Measurements from ENCODE around the gene LRBA.
"Not testable (repeated sequence)": the region's sequence is repeated elsewhere in the genome, so short reads cannot be mapped to it uniquely, and the experiment has no call there.

The LRBA gene

DNA sequence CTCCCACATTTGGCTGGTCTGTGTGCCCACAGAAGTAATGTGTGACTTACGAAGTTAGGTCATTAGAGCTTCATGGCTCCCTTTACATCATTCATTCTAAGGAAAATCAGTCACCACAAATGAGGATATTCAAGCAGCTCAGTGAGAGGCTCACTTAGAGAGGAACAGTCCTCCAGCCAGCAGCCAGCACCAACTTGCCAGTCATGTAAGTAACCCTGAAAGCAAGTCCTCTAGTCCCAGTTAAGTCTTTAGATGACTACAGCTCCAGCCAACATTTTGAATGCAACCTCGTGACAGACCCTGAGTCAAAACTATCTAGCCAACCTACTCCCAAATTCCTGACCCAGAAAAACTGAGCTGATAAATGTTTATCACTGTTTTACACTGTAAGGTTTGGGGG, 71.3 kb downstream of the LRBA start:
- Histone ChIP-seq H3K4me1 (ENCODE audit: control insufficient read depth, insufficient read depth, low read length) (no peaks in the 10 kb centered on the region), H3K4me3 (ENCODE audit: low read length) (no peak overlapping the region), H3K27me3 (ENCODE audit: control insufficient read depth, insufficient read depth, low read length) (no peaks in the 10 kb centered on the region), H3K36me3 (ENCODE audit: control insufficient read depth, insufficient read depth, low read length) (no peaks in the 10 kb centered on the region), H3K9ac (ENCODE audit: low read length) (no peak overlapping the region), H3K27ac (ENCODE audit: low read depth, low read length) (no peak overlapping the region)

DNA sequence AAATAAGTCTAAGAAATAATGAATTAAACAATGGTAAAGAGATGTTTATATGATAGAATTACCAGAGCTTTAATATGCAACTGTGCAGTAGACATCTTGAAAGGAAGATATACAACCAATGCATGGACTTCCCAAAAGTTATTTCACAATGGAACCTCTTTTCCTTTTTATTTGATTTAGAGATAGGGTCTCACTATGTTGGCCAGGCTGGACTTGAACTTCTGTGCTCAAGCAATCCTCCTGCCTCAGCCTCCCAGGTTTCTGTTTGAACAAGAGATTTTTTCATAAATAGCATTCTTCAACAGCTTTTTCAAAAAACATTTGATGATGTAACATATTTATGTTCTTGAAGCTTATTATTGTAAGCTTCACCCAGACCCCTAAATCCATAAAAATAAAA, 72.0 kb downstream of the LRBA start:
- H3K27ac ChIP-seq (ENCODE audit: low read depth, low read length): no peak overlapping the region
- H3K4me3 ChIP-seq (ENCODE audit: low read length): no peak overlapping the region

DNA sequence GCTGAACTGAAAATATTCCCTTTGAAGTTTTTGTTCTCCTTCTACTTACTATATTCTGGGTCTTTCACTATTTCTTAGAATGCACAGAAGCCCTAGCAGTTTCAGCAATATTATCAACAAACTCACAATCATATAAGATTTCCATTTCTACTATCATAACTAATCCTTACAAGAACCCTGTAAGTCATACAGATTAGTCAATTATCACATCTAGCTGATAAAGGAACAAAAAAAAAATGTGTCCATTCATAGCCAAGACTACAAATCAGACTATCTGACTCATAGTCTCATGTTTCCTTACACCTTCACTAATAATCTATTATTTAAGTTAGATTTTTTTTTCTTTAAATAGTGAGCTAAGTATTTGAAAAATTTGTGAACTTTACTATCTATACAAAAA, 72.5 kb downstream of the LRBA start:
- Histone ChIP-seq H3K9ac (ENCODE audit: low read length) (no peak overlapping the region), H3K27me3 (ENCODE audit: control insufficient read depth, insufficient read depth, low read length) (no peaks in the 10 kb centered on the region), H3K36me3 (ENCODE audit: control insufficient read depth, insufficient read depth, low read length) (no peaks in the 10 kb centered on the region), H3K4me3 (ENCODE audit: low read length) (no peak overlapping the region), H3K4me1 (ENCODE audit: control insufficient read depth, insufficient read depth, low read length) (no peaks in the 10 kb centered on the region), H3K27ac (ENCODE audit: low read depth, low read length) (no peak overlapping the region)

More for the DNA sequence above, 72.0 kb downstream of the LRBA start:
- H3K27me3 ChIP-seq (ENCODE audit: control insufficient read depth, insufficient read depth, low read length): no peaks in the 10 kb centered on the region
- H3K36me3 ChIP-seq (ENCODE audit: control insufficient read depth, insufficient read depth, low read length): no peaks in the 10 kb centered on the region
- H3K4me1 ChIP-seq (ENCODE audit: control insufficient read depth, insufficient read depth, low read length): no peaks in the 10 kb centered on the region
- H3K9ac ChIP-seq (ENCODE audit: low read length): no peak overlapping the region

DNA sequence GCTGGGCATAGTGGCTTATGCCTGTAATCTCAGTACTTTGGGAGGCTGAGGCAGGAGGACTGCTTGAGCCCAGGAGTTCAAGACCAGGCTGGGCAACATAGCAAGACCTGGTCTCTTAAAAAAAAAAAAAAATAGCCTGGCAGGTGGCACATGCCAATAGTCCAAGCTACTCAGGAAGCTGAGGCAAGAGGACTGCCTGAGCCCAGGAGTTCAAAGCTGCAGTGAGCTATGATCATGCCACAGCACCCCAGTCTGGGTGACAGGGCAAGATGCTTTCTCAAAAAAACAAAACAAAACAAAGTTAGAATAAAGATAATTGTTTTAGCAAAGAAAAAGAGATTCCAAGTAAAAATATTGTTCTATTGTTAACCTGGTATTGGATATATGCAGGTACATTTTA, 75.0 kb downstream of the LRBA start:
- H3K27me3 ChIP-seq (ENCODE audit: control insufficient read depth, insufficient read depth, low read length): no peaks in the 10 kb centered on the region
- no peaks in the 10 kb centered on the region for H3K36me3 ChIP-seq (ENCODE audit: control insufficient read depth, insufficient read depth, low read length)
- H3K9ac ChIP-seq (ENCODE audit: low read length): no peak overlapping the region
- no peaks in the 10 kb centered on the region for H3K4me1 ChIP-seq (ENCODE audit: control insufficient read depth, insufficient read depth, low read length)
- H3K4me3 ChIP-seq (ENCODE audit: low read length): no peak overlapping the region
- no peak overlapping the region for H3K27ac ChIP-seq (ENCODE audit: low read depth, low read length)

DNA sequence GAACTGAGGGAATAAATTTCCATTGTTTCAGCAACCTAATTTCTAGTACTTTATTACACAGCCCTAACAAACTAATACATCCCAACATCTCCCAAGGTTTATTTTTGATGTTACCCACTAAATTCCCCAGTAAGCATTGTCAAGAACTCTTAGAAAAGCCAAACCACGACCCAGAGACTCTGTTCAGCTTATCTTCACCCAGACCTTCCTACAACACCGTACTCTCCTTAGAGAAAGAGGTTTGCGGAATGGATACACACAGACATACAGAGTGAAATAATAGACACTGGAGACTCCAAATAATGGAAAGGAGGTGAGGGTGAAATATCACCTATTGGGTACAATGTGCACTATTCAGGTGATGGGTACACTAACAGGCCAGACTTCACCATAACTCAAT, 75.6 kb downstream of the LRBA start:
- Histone ChIP-seq H3K27me3 (ENCODE audit: control insufficient read depth, insufficient read depth, low read length) (no peaks in the 10 kb centered on the region), H3K27ac (ENCODE audit: low read depth, low read length) (no peak overlapping the region), H3K36me3 (ENCODE audit: control insufficient read depth, insufficient read depth, low read length) (no peaks in the 10 kb centered on the region), H3K9ac (ENCODE audit: low read length) (no peak overlapping the region), H3K4me1 (ENCODE audit: control insufficient read depth, insufficient read depth, low read length) (no peaks in the 10 kb centered on the region), H3K4me3 (ENCODE audit: low read length) (no peak overlapping the region)

DNA sequence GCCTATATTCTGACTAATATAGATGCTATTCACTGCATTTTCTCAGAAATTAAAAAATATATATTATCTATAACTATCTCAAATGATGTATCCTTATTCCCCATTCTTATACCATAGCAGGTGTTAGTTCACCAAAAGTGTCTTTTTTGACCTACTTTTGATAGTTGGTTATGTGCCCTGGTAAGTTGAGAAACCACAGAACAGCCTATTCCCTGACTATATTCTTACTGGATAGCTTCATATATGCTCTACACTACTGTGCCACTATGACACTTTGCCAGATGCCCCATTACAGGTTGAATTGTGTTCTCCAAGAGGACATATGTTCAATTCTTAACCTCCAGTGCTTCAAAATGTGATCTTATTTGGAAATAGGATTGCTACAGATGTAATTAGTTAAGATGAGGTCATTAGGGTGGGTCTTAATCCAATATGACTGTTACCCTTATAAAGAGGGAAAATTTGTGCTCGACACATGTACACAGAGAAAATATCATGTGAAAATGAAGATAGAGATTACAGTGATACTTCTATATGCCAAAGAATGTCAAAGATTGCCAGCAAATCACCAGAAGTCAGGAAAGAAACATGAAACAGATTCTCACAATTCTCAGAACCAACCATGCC, 76.1 kb downstream of the LRBA start:
- no peaks in the 10 kb centered on the region for H3K36me3 ChIP-seq (ENCODE audit: control insufficient read depth, insufficient read depth, low read length)
- no peak overlapping the region for H3K4me3 ChIP-seq (ENCODE audit: low read length)
- H3K4me1 ChIP-seq (ENCODE audit: control insufficient read depth, insufficient read depth, low read length): no peaks in the 10 kb centered on the region
- H3K9ac ChIP-seq (ENCODE audit: low read length): no peak overlapping the region
- no peak overlapping the region for H3K27ac ChIP-seq (ENCODE audit: low read depth, low read length)
- H3K27me3 ChIP-seq (ENCODE audit: control insufficient read depth, insufficient read depth, low read length): no peaks in the 10 kb centered on the region

DNA sequence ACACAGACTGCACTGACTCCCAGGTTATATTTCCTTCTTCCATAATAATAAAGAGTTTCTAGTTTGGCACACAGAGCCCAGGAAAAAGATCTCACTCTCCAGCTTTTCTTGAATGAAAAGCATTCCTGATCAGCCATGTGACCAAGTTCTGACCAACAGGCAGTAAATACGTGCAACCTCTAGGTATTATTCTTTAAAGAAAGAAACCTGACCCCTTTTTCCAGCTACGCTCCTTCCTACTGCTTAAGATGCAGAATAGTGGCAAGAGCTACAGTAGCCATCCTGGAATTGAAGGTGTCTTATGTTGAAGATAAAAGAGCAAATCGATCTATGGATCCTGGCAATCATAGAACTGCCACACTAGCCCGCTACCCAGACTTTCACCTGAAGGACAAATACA, 76.7 kb downstream of the LRBA start:
- Histone ChIP-seq H3K27ac (ENCODE audit: low read depth, low read length) (no peak overlapping the region), H3K4me3 (ENCODE audit: low read length) (no peak overlapping the region), H3K4me1 (ENCODE audit: control insufficient read depth, insufficient read depth, low read length) (no peaks in the 10 kb centered on the region), H3K9ac (ENCODE audit: low read length) (no peak overlapping the region), H3K27me3 (ENCODE audit: control insufficient read depth, insufficient read depth, low read length) (no peaks in the 10 kb centered on the region), H3K36me3 (ENCODE audit: control insufficient read depth, insufficient read depth, low read length) (no peaks in the 10 kb centered on the region)

DNA sequence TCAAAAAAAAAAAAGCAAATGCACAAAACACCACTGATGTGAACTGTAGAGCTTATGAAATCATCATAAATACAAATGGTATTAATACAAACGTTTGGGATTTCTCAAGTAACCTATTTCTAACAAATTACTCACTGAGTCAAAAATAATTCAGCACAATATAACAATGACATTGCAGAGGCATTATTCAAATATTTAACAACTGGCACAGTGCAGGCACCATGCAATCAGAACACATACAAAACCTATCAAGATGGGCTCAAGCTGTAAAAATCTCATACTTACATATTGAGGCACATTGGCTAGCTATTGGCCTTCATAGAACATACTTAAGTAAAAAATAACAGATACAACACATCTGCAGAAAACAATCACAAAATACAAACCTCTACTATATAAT, 81.1 kb downstream of the LRBA start:
- Histone ChIP-seq H3K4me1 (ENCODE audit: control insufficient read depth, insufficient read depth, low read length) (no peaks in the 10 kb centered on the region), H3K27me3 (ENCODE audit: control insufficient read depth, insufficient read depth, low read length) (no peaks in the 10 kb centered on the region), H3K36me3 (ENCODE audit: control insufficient read depth, insufficient read depth, low read length) (no peaks in the 10 kb centered on the region), H3K4me3 (ENCODE audit: low read length) (no peak overlapping the region), H3K27ac (ENCODE audit: low read depth, low read length) (no peak overlapping the region), H3K9ac (ENCODE audit: low read length) (no peak overlapping the region)

DNA sequence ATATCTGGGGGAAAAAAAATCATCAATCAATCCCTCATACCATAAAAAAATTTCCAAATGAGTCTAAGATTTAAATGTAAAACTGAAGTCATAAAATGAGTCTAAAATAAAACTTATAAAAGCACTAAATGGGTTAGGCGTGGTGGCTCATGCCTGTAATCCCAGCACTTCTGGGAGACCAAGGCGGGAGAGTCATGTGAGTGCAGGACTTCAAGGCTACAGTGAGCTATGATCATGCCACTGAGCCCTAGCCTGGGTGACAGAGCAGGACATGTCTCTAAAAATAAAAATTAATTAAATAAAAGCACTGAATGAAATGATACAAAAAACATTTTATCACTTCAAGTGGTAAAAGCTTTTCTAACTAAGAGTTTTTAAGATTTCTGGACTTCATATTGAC, 83.3 kb downstream of the LRBA start:
- Histone ChIP-seq H3K4me1 (ENCODE audit: control insufficient read depth, insufficient read depth, low read length) (no peaks in the 10 kb centered on the region), H3K4me3 (ENCODE audit: low read length) (no peak overlapping the region), H3K9ac (ENCODE audit: low read length) (no peak overlapping the region), H3K27ac (ENCODE audit: low read depth, low read length) (no peak overlapping the region), H3K27me3 (ENCODE audit: control insufficient read depth, insufficient read depth, low read length) (no peaks in the 10 kb centered on the region), H3K36me3 (ENCODE audit: control insufficient read depth, insufficient read depth, low read length) (no peaks in the 10 kb centered on the region)

DNA sequence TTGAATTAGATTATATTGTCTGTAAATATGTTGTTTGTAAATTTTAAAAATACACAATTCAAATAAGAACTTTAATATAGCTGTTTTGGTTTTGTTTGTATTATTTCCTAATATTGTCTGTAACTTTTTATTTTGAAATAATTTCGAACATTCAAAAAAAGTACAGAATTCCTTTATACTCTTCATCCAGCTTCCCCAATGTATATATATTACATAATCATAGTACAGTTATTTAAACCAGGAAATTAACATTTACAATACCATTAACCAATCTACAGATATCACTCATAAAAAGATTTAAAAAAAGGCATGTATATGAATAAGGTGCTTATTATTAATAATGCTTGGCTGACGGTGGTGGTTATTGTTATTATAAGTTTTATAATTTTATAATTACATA, 84.1 kb downstream of the LRBA start:
- H3K27ac ChIP-seq (ENCODE audit: low read depth, low read length): no peak overlapping the region
- H3K9ac ChIP-seq (ENCODE audit: low read length): no peak overlapping the region
- no peaks in the 10 kb centered on the region for H3K4me1 ChIP-seq (ENCODE audit: control insufficient read depth, insufficient read depth, low read length)
- H3K4me3 ChIP-seq (ENCODE audit: low read length): no peak overlapping the region
- H3K27me3 ChIP-seq (ENCODE audit: control insufficient read depth, insufficient read depth, low read length): no peaks in the 10 kb centered on the region
- H3K36me3 ChIP-seq (ENCODE audit: control insufficient read depth, insufficient read depth, low read length): no peaks in the 10 kb centered on the region

DNA sequence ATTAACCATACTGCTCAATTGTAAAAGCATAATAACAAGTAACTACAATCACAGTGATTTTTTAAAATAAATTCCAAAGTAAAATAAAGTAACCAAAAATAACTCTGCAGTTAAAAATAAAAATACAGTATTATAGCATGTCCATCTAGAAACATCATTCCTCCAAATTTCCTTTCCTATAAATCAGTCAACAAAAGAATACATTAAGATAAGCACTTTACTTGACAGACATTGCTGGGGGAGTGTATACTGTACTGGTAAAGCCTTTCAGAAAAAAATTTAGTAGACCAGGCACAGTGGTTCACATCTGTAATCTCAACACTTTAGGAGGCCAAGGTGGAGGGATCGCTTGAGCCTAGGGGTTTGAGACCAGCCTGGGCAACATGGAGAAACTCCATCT, 91.1 kb downstream of the LRBA start:
- H3K27ac ChIP-seq (ENCODE audit: low read depth, low read length): no peak overlapping the region
- no peaks in the 10 kb centered on the region for H3K4me1 ChIP-seq (ENCODE audit: control insufficient read depth, insufficient read depth, low read length)
- no peaks in the 10 kb centered on the region for H3K36me3 ChIP-seq (ENCODE audit: control insufficient read depth, insufficient read depth, low read length)
- H3K4me3 ChIP-seq (ENCODE audit: low read length): no peak overlapping the region
- H3K27me3 ChIP-seq (ENCODE audit: control insufficient read depth, insufficient read depth, low read length): no peaks in the 10 kb centered on the region
- no peak overlapping the region for H3K9ac ChIP-seq (ENCODE audit: low read length)

DNA sequence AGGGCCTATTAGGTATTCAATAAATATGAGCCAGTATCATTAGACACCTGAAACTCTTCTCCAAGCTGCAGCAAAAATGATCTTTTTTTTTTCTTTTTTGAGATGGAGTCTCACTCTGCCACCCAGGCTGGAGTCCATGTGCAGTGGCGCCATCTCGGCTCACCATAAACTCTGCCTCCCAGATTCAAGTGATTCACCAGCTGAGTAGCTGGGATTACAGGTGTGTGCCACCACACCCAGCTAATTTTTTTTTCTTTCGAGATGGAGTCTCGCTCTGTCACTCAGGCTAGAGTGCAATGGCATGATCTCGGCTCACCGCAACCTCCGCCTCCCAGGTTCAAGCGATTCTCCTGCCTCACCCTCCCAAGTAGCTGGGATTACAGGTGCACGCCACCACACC, 93.6 kb downstream of the LRBA start:
- not testable (repeated sequence) for H3K4me1 ChIP-seq (ENCODE audit: control insufficient read depth, insufficient read depth, low read length); H3K27me3 ChIP-seq (ENCODE audit: control insufficient read depth, insufficient read depth, low read length); H3K36me3 ChIP-seq (ENCODE audit: control insufficient read depth, insufficient read depth, low read length); H3K4me3 ChIP-seq (ENCODE audit: low read length); H3K27ac ChIP-seq (ENCODE audit: low read depth, low read length); H3K9ac ChIP-seq (ENCODE audit: low read length)

DNA sequence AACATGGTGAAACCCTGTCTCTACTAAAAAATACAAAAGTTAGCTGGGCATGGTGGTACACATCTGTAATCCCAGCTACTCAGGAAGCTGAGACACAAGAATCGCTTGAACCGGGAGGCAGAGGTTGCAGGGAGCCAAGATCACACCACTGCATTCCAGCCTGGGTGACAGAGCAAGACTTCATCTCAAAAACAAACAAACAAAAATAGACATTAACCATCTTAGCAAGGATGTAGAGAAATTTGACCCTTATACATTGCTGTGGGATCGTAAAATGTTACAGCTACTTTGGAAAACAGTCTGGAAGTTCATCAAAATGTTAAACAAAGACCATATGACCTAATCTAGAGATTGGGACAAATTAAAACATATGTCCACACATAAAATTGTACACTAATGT, 96.5 kb downstream of the LRBA start:
- not testable (repeated sequence) for H3K4me1 ChIP-seq (ENCODE audit: control insufficient read depth, insufficient read depth, low read length); H3K36me3 ChIP-seq (ENCODE audit: control insufficient read depth, insufficient read depth, low read length); H3K27ac ChIP-seq (ENCODE audit: low read depth, low read length); H3K4me3 ChIP-seq (ENCODE audit: low read length); H3K27me3 ChIP-seq (ENCODE audit: control insufficient read depth, insufficient read depth, low read length); H3K9ac ChIP-seq (ENCODE audit: low read length)

Measured in rectal smooth muscle tissue (tissue), 1 donor.